OCI-LY7 (cell line): ENCODE measurements around the gene INKA2.

Experiments
- CTCF ChIP-seq: fragments of 200-600 bp; sonication (generic); conservative IDR thresholded peaks from 2 replicates; pipeline ENCODE4 v1.5.1; 2014; ENCODE audit warnings: mild to moderate bottlenecking, antibody characterized with exemption, low read length, moderate library complexity, mixed read lengths
- EZH2phosphoT487 ChIP-seq: fragments of 200-600 bp; sonication (generic); IDR thresholded peaks from 2 replicates; pipeline ENCODE4 v1.6.1; 2018; ENCODE audit warnings: low read depth, borderline replicate concordance, mild to moderate bottlenecking, mixed run types, antibody characterized with exemption, low read length, moderate library complexity, mixed read lengths

DNA sequence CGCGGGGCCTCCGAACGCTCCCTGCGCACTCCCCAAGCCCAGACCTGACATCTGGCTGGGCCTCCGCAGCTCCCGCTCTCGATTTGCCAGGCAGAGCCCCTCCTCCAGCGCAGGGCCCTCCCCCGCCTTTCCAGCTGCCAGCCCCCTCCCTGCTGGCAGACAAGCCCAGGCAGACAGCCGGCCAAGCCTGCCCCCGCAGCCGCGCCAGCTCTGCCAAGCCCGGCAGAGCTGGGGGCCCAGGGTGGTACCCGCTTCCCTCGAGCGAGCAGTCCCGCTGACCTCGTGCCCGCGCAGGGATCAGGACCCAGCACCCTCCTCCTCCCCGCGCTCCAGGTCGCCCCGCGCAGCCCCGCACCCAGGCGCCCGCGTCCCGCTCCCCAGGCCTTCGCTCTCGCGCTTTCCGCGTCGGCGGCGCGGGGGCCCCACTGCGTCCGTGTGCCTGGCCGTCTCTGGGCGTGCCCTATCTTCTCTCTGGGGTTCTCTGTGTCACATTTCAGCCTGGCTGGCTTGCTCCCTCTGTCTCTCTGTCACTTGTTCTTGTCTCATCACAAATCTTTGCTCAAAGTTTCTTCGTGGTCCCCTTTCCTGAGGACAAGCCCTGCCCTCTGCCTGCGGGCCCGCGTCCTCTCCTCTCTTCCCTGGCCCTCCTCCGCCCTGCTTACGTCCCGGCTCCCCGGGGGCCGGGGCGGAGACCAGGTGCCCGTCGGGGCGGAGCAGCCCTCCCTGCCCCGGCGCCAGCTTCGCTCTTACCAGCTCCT lies 580 bp downstream of the INKA2 start:
- TF ChIP-seq CTCF: no peak
- TF ChIP-seq EZH2phosphoT487: no peak
